HG03135 (cell line): ENCODE measurements around the gene ENOX1.

Source experiments
- ATAC-seq: cut with Tn5 transposase; IDR thresholded peaks from one replicate; pipeline ENCODE4 v1.9.1; 2021; ENCODE audit warnings: mild to moderate bottlenecking, moderate library complexity; ENCODE audit not compliant: unreplicated experiment

Gene ENOX1

GRCh38 chr13:43269037-43269481 lies 517.7 kb downstream of the ENOX1 start:
- no peak for ATAC-seq

GRCh38 chr13:43268632-43269031 lies 518.1 kb downstream of the ENOX1 start:
- ATAC-seq, result no peak

- no peak for ATAC-seq
Observed at GRCh38 chr13:43267916-43268315, 518.9 kb downstream of the ENOX1 start.

GRCh38 chr13:43266936-43267615 lies 519.7 kb downstream of the ENOX1 start:
- no peak for ATAC-seq

- ATAC-seq, result no peak
Observed at GRCh38 chr13:43265028-43265427, 521.7 kb downstream of the ENOX1 start.

- ATAC-seq, result no peak
Observed at GRCh38 chr13:43264458-43264857, 522.3 kb downstream of the ENOX1 start.

- ATAC-seq, result no peak
Observed at GRCh38 chr13:43263047-43263446, 523.7 kb downstream of the ENOX1 start.

GRCh38 chr13:43260999-43261398 lies 525.8 kb downstream of the ENOX1 start:
- ATAC-seq, result no peak

- ATAC-seq, result no peak
Observed at GRCh38 chr13:43258771-43259170, 528.0 kb downstream of the ENOX1 start.

GRCh38 chr13:43257765-43258164 lies 529.0 kb downstream of the ENOX1 start:
- no peak for ATAC-seq

- ATAC-seq, result no peak
Observed at GRCh38 chr13:43251961-43252360, 534.8 kb downstream of the ENOX1 start.

- no peak for ATAC-seq
Observed at GRCh38 chr13:43246382-43246781, 540.4 kb downstream of the ENOX1 start.

- ATAC-seq, result no peak
Observed at GRCh38 chr13:43245374-43245964, 541.3 kb downstream of the ENOX1 start.

- ATAC-seq, result no peak
Observed at GRCh38 chr13:43244481-43244880, 542.3 kb downstream of the ENOX1 start.

GRCh38 chr13:43243711-43244110 lies 543.1 kb downstream of the ENOX1 start:
- ATAC-seq, result no peak

GRCh38 chr13:43242040-43242439 lies 544.7 kb downstream of the ENOX1 start:
- no peak for ATAC-seq

GRCh38 chr13:43240278-43240677 lies 546.5 kb downstream of the ENOX1 start:
- ATAC-seq, result no peak

- ATAC-seq, result no peak
Observed at GRCh38 chr13:43239275-43239840, 547.4 kb downstream of the ENOX1 start.

- no peak for ATAC-seq
Observed at GRCh38 chr13:43238341-43239083, 548.3 kb downstream of the ENOX1 start.

GRCh38 chr13:43237616-43238015 lies 549.2 kb downstream of the ENOX1 start:
- no peak for ATAC-seq

- ATAC-seq, result no peak
Observed at GRCh38 chr13:43235028-43235427, 551.7 kb downstream of the ENOX1 start.

- ATAC-seq, result no peak
Observed at GRCh38 chr13:43232873-43233265, 553.9 kb downstream of the ENOX1 start.
